Activated naive CD4-positive, alpha-beta T cell treated with anti-CD3 and anti-CD28 coated beads, Interleukin-2, amount 50 U/mL, for 16 hours (primary cell): Measurements from ENCODE around the gene CYBA.
A peak's percentile ranks its signal among the peaks of the same experiment; 100 is the strongest.

Source experiments
- DNase-seq: peaks from one replicate; pipeline ENCODE4 v3.0.0-alpha.2; 2020

The CYBA gene

DNA sequence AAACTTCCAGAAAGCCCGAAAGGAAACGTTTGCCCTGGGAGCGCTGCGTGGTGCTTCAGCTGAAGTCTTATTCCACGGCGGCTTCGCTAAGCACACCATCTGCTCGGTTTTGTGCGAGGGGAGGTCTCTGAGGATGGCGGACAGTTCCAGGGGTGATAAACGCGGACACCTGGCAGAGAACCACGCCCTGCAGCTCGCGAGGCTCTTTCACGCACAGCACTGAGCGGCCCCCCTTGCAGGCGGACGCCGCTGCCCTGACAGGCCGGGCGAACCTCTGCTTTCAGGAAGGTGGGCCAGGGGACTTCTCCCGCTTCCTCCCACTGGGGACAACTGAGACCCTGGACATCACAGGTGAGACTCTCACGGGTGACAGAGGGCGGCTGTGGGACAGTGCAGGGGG, 8.3 kb upstream of the CYBA start:
- no peak for DNase-seq

- no peak for DNase-seq
These were observed 7.9 kb upstream of the CYBA start for GRCh38 chr16:88658714-88659113.

DNA sequence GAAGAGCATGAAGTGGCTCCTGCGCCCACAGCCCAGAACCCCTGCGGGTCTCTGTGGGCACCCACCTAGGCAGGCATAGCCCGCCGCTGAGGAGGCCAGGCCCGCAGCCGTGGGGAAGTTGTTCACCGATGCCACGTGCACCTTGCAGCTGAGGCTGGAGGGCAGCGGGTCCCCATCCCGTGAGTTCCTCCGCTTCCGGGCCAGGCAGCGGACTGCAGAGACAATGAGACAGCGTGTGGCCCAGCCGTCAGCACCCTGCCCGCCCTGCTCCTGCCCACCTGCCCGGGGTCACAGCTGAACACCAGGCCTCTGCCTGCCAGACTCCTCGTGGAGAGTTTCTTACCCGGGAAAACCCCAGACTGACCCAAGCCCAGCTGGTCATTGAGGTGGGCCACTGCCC, 6.5 kb upstream of the CYBA start:
- DNase-seq = no peak

GRCh38 chr16:88656291-88656980, 5.6 kb upstream of the CYBA start:
- DNase-seq = no peak

GRCh38 chr16:88655733-88656281, 5.0 kb upstream of the CYBA start:
- no peak for DNase-seq

GRCh38 chr16:88655053-88655732, 4.3 kb upstream of the CYBA start:
- no peak for DNase-seq

GRCh38 chr16:88654363-88655052, 3.7 kb upstream of the CYBA start:
- DNase-seq = no peak

GRCh38 chr16:88653596-88654362, 2.9 kb upstream of the CYBA start:
- DNase-seq = no peak

GRCh38 chr16:88653101-88653500, 2.2 kb upstream of the CYBA start:
- DNase-seq = no peak

DNA sequence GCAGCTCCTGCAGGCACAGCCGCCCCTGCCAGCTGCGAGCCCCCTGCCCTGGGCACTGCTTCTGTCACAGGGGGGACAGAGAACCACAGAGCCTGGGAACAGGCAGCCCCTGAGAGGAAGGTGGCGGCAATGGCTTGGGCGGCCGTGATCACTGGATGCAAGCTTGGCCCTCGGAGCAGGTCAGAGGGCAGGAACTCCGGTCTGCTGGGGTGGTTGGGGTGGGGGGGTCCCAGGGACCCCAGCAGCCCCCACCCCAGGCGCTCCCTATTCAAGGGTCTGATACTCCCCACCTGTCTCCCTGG, 1.9 kb upstream of the CYBA start:
- no peak for DNase-seq

DNA sequence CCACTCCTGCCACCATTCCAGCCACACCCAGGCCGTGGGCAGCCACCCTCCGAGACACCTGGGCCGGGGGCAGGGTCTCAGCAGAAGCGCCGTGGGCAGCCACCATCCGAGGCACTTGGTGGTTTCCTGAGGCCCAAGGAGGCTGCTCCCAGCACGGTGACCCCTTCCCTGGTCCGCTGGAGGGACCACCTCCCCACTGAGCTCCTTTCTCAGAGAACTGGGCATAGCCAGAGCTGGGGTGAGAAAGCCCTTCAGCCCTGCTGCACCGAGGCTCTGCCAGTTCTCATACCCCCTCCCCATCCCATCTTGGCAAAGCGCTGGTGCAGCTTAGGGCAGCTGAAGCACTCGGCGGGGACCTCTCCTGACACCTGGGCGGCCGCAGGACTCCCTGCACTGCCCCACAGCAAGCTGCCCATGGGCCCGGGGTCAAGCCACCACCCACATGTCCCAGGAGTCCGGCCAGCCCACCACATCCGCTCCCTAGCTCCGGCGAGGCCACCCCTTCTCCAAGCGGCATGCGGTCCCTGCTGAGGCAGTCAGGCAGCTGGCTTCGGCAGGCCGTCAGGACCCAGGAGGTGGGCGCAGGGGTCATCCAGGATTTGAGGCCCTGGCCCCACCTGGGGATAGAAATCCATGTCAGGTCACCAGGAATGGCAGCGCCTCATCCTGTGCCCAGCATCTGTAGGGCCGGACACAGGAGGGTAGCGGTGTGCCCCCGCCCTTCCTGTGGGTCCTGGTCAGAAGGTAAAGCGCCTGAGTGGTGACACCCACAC, 1.3 kb upstream of the CYBA start:
- DNase-seq = no peak

DNA sequence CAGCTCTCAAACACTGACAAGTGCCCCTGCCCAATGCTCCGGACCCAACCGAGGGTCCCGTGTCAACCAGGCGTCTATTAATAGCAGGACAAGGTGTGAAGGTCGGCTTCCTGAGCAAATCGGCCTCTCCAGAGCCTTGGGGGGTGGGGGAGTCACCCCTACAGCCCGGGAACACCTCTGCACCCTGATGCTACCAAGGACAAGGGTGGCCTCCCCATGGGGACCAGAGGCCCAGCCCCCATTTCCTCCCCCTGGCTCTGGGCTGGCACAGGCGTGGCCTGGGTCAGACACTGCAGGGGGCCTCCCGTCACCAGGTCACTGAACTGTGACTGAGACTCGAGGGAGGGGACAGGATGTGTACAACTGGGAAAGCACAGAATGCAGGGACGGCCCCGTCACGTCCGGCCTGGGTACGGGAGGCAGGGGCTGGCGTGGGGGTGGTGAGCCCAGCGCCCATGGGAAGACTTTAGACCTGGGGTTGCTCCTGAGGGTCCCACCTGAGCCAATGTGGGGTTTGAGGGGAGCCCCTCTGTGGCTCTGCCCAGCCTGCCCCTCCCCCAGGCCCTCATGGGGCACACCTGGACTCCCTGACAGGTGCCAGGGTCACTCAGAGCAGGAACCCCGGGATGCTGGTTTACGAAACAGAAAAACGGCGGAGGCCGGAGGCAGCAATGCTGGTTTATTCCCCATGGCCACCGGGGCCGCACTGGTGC, 579 bp upstream of the CYBA start:
- DNase-seq = peak; percentile 55

DNA sequence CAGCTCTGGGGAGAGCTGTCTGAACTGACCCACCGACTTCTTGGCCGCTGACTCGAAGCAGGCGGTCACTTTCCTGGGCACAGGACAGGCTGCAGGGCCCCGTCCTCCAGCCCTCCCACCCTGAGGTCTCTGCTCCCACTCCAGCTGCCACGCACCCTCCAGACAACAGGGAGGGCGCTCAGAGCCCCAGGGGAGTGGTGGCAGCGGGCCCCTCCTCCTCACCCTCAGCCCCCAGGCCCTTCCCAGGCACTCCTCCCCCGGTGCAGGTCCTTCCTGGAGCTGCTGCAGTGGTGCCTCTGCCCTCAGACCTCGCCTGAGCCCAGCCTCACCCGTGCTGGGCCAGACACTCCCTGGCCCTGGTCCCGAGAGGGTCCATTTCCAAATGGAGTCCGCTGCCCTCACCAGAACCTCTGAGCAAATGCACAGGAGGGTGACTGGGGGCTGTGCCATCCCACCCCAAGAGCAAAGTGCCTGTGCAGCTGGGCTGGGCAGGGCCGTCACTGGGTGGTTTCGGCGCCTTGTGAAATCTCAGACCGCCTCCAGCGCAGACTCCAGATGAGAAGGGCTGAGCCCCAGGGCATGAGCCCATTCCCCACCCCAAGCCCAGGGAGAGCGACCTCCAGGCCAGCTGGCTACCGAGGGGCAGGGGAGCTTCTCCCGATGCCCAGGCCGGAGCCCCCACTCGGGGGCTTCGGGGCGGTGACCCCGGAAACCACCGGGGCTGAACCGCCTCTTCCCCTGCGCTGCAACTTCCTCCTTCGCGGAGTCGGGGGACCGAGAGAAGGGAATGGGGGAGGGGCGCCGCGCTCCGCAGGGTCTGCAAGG, 717 bp downstream of the CYBA start:
- DNase-seq = no peak

DNA sequence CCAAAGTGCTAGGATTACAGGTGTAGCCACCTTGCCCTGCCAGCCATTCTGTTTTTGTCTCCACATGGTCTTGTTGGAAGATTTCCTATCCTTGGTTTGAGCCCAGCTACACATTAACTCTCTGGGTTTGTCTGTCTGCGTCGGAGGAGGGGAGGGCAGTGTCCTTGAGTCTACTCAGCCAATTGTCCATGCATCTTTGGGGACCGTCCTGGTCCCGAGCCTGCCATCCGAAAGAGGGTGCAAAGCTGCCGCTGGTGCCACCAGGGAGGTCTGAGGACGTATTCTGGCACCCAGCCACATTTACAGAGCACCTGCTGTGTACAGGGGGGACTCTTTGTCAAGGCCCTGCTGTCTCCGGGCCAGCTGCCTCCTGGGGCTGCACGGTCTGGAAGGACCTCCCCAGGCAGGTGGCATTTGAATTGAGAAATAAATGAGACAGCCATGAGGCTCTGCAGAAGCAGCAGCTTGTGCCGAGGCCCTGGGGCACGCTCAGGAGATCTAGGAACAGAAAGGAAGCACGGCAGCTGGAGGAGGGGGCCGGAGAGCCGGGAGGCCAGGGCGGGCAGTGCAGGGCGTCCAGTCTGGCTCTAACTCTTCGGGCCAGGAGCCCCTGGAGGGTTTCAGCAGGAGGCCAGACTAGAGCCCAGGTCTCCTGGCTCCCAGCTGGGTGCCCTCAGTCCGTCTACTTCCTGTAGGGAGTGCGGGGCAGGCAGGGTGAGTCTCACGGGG, 1.5 kb downstream of the CYBA start:
- DNase-seq = no peak

- no peak for DNase-seq
These were observed 3.4 kb downstream of the CYBA start for GRCh38 chr16:88647178-88648070.

DNA sequence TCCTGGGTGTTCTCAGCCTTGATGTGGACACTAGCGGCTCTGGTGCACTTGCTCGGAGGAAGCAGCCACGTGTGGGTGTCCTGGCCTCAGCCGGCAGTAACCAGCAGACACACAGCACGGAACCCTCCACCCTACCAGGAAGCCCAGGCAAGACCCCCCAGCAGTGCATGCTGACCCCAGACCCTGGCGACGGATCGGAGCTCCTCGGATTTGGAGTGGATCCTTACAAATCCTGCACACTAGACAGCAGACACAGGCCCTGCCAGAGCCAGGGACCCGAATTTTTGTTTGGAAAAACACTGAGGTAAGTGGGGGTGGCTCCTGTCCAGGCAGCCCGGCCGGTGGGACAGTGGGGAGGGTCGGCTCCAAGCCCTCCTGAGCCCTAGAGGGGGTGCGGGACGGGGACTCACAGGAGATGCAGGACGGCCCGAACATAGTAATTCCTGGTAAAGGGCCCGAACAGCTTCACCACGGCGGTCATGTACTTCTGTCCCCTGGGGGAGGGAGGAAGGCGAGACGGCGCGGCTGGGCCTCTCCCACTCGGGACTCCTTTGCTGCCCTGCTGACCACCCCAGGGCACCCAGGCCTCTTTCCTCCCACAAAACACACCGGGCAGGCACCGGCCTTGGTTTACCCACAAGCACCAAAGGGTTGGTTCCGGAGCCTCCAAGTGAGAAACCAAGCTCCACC, 4.4 kb downstream of the CYBA start:
- DNase-seq = no peak

DNA sequence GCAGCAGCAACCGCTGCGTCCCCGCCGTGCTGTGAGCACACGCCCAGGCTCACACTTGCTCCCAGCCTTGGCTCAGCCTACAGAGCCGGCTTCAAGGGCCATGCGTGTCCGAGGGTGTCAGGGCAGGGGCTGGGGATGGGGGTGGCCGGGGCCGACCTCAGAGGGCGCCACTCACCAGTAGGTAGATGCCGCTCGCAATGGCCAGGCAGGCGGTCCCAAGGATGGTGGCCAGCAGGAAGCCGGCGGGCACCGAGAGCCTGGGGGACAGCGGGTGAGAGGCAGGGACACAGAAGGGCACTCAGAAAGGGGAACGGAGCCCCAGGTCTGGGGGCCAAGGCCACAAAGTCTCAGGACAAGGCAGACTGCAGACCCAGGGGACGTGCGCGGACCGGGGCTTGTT, 4.9 kb downstream of the CYBA start:
- no peak for DNase-seq

DNA sequence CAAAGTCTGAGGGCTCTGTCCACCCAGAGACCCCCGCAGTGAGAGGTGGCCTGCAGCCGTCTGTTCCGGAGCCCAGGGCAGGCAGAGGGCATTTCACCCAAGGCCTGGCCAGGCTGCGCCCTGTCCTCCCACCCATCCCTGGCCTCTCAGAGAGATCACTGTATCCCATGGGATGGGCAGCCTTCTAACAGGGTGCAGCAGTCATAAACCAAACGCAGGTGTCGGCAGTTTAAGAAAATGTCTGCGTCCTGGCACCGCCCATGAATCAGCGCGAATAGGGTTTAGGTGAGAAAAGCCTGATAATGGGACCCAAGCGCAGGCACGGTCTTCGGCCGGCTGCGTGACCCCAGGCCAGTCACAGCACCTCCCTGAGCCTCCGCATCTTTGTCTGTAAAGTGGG, 5.4 kb downstream of the CYBA start:
- DNase-seq = no peak

- DNase-seq = no peak
These were observed 7.3 kb downstream of the CYBA start for GRCh38 chr16:88643644-88643932.
